ENCODE data around the gene ABHD17C.

The ABHD17C gene

DNA sequence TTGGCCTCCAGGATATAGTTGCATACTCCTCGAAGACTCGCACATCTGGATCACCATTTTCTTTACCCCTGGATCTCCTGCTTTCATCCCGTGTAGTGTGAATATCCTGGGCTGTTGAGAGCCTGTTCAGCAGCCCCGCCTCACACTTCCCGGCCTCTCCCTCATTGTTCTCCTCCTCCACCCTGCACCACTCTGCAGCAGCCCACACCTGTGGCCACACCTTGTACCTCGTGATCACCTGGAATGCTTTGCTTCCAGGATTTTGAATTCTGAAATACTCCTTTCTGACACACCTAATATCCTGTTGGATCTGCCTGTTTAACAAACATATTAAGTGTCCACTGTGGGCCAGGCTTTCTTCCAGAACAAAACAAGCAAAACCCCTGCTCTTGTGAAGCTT, 14.4 kb downstream of the ABHD17C start:
- no peak for DNase-seq
- Histone ChIP-seq H3K9me2 (replicated peaks; ENCODE audit: insufficient read depth, low read length) (no peaks in the 10 kb centered on the region), H3K27me3 (replicated peaks; ENCODE audit: insufficient read depth, low read length) (no peaks in the 10 kb centered on the region), H3F3A (ENCODE audit: insufficient read depth, low read length) (no peaks in the 10 kb centered on the region), H3K36me3 (replicated peaks; ENCODE audit: insufficient read depth, low read length) (no peaks in the 10 kb centered on the region), H4K20me1 (ENCODE audit: insufficient read depth, low read length) (no peaks in the 10 kb centered on the region), H3K9ac (ENCODE audit: low read length) (no peak overlapping the region), H3K79me2 (ENCODE audit: low read length) (peaks cover 55% of the 10 kb centered on the region), H2AFZ (ENCODE audit: low read length) (no peak overlapping the region), H3K4me2 (ENCODE audit: low read depth, low read length) (no peak overlapping the region), H3K9me3 (replicated peaks; ENCODE audit: insufficient read depth, low read length) (no peaks in the 10 kb centered on the region), H3K27ac (ENCODE audit: low read length) (no peak overlapping the region), H3K4me1 (ENCODE audit: low read length) (no peaks in the 10 kb centered on the region), H3K4me3 (ENCODE audit: low read length) (no peak overlapping the region)
- no peak for TF ChIP-seq EZH2 (optimal IDR thresholded peaks at IDR 0.05; ENCODE audit: low read depth, low read length)
- TF ChIP-seq EZH2phosphoT487 (IDR thresholded peaks at IDR 0.05; ENCODE audit: low read length): no peak
- TF ChIP-seq, protein P1, sequence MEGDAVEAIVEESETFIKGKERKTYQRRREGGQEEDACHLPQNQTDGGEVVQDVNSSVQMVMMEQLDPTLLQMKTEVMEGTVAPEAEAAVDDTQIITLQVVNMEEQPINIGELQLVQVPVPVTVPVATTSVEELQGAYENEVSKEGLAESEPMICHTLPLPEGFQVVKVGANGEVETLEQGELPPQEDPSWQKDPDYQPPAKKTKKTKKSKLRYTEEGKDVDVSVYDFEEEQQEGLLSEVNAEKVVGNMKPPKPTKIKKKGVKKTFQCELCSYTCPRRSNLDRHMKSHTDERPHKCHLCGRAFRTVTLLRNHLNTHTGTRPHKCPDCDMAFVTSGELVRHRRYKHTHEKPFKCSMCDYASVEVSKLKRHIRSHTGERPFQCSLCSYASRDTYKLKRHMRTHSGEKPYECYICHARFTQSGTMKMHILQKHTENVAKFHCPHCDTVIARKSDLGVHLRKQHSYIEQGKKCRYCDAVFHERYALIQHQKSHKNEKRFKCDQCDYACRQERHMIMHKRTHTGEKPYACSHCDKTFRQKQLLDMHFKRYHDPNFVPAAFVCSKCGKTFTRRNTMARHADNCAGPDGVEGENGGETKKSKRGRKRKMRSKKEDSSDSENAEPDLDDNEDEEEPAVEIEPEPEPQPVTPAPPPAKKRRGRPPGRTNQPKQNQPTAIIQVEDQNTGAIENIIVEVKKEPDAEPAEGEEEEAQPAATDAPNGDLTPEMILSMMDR (IDR thresholded peaks at IDR 0.05; ENCODE audit: low read length): no peak

DNA sequence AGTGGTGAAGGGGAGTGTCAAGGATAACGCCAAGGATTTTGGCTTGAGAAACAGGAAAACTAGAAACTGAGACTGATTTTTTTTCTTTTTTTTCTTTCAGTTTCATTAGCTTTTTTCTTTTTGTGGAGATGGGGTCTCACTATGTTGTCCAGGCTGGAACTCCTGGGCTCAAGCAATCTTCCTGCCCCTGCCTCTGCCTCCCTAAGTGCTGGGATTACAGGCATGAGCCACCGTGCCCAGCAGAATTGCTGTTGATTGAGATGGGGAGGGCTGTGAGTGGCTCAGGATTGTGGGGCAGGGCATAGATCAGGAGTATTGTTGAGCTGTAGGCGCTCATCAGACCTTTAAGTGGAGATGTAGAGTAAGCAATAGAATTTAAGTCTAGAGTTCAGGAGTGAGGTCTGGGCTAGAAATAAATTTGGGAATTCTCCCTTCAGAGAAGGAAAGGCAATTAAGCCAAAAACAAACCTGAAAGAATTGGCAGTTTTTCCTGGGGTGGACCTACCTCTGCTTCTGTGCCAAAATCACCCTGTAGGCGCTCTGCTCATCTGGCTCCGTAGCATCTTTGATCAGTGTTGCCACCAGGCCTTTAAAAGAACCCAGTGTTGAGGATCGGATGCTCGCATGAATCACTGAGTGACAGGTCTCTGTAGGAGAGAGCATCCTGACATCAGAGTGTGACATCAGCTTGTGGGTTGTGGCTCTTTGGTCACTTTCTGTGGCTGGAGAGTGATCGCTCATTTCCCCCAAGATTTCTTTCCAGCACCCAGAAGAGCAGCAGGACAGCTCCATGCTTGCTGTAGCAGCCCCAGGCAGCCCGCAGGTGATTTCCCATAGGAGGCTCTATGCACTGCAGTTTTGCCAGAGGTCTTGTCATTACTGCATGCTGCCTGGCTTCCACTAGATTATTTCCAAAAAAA, 15.8 kb downstream of the ABHD17C start:
- Histone ChIP-seq H3K9ac (ENCODE audit: low read length) (no peak overlapping the region), H3K9me3 (replicated peaks; ENCODE audit: insufficient read depth, low read length) (no peaks in the 10 kb centered on the region), H3K27ac (ENCODE audit: low read length) (no peak overlapping the region), H3K36me3 (replicated peaks; ENCODE audit: insufficient read depth, low read length) (no peaks in the 10 kb centered on the region), H3F3A (ENCODE audit: insufficient read depth, low read length) (no peaks in the 10 kb centered on the region), H3K4me2 (ENCODE audit: low read depth, low read length) (no peak overlapping the region), H3K4me1 (ENCODE audit: low read length) (no peaks in the 10 kb centered on the region), H3K27me3 (replicated peaks; ENCODE audit: insufficient read depth, low read length) (no peaks in the 10 kb centered on the region), H2AFZ (ENCODE audit: low read length) (no peak overlapping the region), H3K9me2 (replicated peaks; ENCODE audit: insufficient read depth, low read length) (no peaks in the 10 kb centered on the region), H3K4me3 (ENCODE audit: low read length) (no peak overlapping the region), H4K20me1 (ENCODE audit: insufficient read depth, low read length) (no peaks in the 10 kb centered on the region), H3K79me2 (ENCODE audit: low read length) (peaks cover 51% of the 10 kb centered on the region)
- DNase-seq: no peak
- TF ChIP-seq EZH2phosphoT487 (IDR thresholded peaks at IDR 0.05; ENCODE audit: low read length): no peak
- TF ChIP-seq EZH2 (optimal IDR thresholded peaks at IDR 0.05; ENCODE audit: low read depth, low read length): no peak
- TF ChIP-seq, protein P1 (IDR thresholded peaks at IDR 0.05; ENCODE audit: low read length): no peak

DNA sequence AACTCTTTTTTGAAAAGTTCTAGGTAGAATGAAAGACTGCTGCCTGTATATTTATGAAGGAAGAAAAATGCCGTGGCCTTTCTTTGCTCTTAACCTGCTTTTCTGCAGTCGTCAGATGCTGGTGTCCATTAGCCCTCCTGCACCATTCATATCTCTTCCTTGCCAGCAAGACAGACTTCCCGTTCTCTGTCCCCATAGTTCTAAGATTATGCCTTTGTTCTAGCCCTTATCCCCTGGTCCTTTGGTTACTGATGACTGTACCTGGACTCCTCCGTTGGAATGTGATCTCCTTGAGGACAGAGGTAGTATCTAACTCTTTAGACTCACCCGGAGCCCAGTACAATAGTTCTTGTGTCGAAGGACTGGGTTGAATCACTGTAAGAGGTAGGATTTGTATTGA, 16.8 kb downstream of the ABHD17C start:
- Histone ChIP-seq H3K27ac (ENCODE audit: low read length) (no peak overlapping the region), H3K9me3 (replicated peaks; ENCODE audit: insufficient read depth, low read length) (no peaks in the 10 kb centered on the region), H3K27me3 (replicated peaks; ENCODE audit: insufficient read depth, low read length) (no peaks in the 10 kb centered on the region), H3K9ac (ENCODE audit: low read length) (no peak overlapping the region), H3K4me3 (ENCODE audit: low read length) (no peak overlapping the region), H3F3A (ENCODE audit: insufficient read depth, low read length) (no peaks in the 10 kb centered on the region), H2AFZ (ENCODE audit: low read length) (no peak overlapping the region), H4K20me1 (ENCODE audit: insufficient read depth, low read length) (no peaks in the 10 kb centered on the region), H3K9me2 (replicated peaks; ENCODE audit: insufficient read depth, low read length) (no peaks in the 10 kb centered on the region), H3K4me2 (ENCODE audit: low read depth, low read length) (no peak overlapping the region), H3K79me2 (ENCODE audit: low read length) (peaks cover 48% of the 10 kb centered on the region), H3K36me3 (replicated peaks; ENCODE audit: insufficient read depth, low read length) (no peaks in the 10 kb centered on the region), H3K4me1 (ENCODE audit: low read length) (no peaks in the 10 kb centered on the region)
- no peak for DNase-seq
- TF ChIP-seq EZH2phosphoT487 (IDR thresholded peaks at IDR 0.05; ENCODE audit: low read length) (no peak), EZH2 (optimal IDR thresholded peaks at IDR 0.05; ENCODE audit: low read depth, low read length) (no peak)
- TF ChIP-seq, protein P1 (IDR thresholded peaks at IDR 0.05; ENCODE audit: low read length): no peak

Data from MM.1S (cell line).